MM.1S (cell line): Measurements from ENCODE around the gene INSIG2.

Source experiments
- CTCF ChIP-seq: fragments of 300-600 bp; sonication (generic); IDR thresholded peaks from 2 replicates; pipeline ENCODE4 v1.5.1; 2016; ENCODE audit warnings: antibody characterized with exemption, low read length, mixed read lengths
- EZH2 ChIP-seq: fragments of 300-600 bp; sonication (generic); optimal IDR thresholded peaks from 2 replicates; pipeline ENCODE3; 2017; ENCODE audit warnings: low read depth, mild to moderate bottlenecking, antibody characterized with exemption, low read length, mixed read lengths
- EZH2phosphoT487 ChIP-seq: fragments of 300-600 bp; sonication (generic); IDR thresholded peaks from 2 replicates; pipeline ENCODE4 v1.6.1; 2018; ENCODE audit warnings: antibody characterized with exemption, low read length

DNA sequence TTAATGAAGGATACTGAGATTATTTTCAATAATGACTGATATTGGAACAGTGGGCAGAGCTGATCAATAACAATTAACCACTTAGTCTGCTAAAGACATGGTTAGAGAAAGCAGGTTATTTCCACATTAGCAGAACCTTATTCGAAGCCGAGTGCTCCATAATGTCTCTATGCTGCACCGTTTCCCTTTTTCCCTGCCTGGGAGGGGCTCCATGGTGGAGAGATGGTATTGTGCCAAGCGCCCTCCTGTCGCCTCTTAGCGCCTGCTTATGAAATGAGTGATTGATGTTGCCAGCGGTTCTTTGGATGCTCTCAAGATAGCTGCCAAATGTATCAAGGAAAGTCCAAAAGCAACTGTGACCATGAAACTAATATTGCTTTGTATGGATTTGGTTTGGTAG lies 34.6 kb upstream of the INSIG2 start:
- TF ChIP-seq CTCF (no peak), EZH2 (no peak), EZH2phosphoT487 (no peak)
